Measurements from ENCODE around the gene PSAT1.
"Not testable (repeated sequence)": the region's sequence is repeated elsewhere in the genome, so short reads cannot be mapped to it uniquely, and the experiment has no call there.

The PSAT1 gene

DNA sequence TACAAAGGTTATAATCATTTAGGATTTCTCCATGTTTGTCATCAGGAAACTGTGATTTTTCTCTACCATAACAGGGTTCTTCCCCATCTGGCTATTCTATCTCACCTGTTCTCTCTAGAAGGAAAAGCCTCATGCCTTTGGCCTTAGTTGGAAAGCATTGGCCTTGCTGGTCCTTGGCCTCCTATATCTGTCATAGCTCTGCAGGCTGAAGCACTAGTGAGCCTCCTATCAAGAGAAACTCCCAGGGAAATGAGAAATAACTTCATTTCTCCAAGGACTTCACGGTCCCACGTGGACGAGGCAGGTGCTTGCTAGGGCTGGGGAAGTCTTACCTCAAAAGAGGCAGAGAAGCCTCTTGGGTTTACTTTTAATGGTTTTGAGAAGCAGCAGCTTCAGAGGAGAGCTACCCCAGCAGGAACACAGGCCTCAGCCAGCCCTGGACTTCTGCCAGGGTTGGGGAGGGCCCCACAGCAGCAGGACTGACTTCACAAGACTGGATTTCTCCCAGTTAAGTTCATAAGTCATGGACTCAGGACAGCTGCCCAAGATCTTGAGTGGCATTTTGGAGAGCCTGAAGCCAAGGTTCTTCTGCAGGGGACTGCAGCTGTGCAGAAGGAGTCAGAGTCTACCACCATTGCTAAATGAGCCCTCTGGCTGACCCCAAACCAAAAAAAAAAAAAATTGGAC, 15.8 kb upstream of the PSAT1 start:
- no peaks in the 10 kb centered on the region for H3K79me2 ChIP-seq (ENCODE audit: insufficient read depth, low read length)
- no peaks in the 10 kb centered on the region for H3K36me3 ChIP-seq (ENCODE audit: insufficient read depth, low read length)
- H3K9me3 ChIP-seq (ENCODE audit: insufficient read depth, low read length, severe bottlenecking): no peaks in the 10 kb centered on the region
- H3K9ac ChIP-seq (ENCODE audit: low read depth, low read length): no peak overlapping the region
- no peaks in the 10 kb centered on the region for H3K4me1 ChIP-seq (ENCODE audit: insufficient read depth, low read length)
- TF ChIP-seq, protein P1, sequence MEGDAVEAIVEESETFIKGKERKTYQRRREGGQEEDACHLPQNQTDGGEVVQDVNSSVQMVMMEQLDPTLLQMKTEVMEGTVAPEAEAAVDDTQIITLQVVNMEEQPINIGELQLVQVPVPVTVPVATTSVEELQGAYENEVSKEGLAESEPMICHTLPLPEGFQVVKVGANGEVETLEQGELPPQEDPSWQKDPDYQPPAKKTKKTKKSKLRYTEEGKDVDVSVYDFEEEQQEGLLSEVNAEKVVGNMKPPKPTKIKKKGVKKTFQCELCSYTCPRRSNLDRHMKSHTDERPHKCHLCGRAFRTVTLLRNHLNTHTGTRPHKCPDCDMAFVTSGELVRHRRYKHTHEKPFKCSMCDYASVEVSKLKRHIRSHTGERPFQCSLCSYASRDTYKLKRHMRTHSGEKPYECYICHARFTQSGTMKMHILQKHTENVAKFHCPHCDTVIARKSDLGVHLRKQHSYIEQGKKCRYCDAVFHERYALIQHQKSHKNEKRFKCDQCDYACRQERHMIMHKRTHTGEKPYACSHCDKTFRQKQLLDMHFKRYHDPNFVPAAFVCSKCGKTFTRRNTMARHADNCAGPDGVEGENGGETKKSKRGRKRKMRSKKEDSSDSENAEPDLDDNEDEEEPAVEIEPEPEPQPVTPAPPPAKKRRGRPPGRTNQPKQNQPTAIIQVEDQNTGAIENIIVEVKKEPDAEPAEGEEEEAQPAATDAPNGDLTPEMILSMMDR (IDR thresholded peaks at IDR 0.05; ENCODE audit: borderline replicate concordance, extremely low read depth, low read length, poor library complexity, severe bottlenecking): no peak
- TF ChIP-seq EZH2 (IDR thresholded peaks at IDR 0.05; ENCODE audit: borderline replicate concordance, low read depth, low read length, severe bottlenecking): no peak
- no peak overlapping the region for H3K27ac ChIP-seq (ENCODE audit: low read length)
- no peaks in the 10 kb centered on the region for H3K27me3 ChIP-seq (ENCODE audit: insufficient read depth, low read length, poor library complexity)
- H2AFZ ChIP-seq (ENCODE audit: low read depth, low read length): no peak overlapping the region
- no peak overlapping the region for H3K4me2 ChIP-seq (ENCODE audit: insufficient read depth, low read length)
- ATAC-seq (ENCODE audit: insufficient read depth, low read depth) (peak; percentile 27; the same call in 1 of the 3 replicates), DNase-seq (no peak)
- no peak overlapping the region for H3K4me3 ChIP-seq (ENCODE audit: low read depth in 1 of 2, low read length in 2 of 2)
- H4K20me1 ChIP-seq (ENCODE audit: insufficient read depth, low read length): no peaks in the 10 kb centered on the region

GRCh38 chr9:78284181-78284580, 12.7 kb upstream of the PSAT1 start:
- not testable (repeated sequence) for H3K27ac ChIP-seq (ENCODE audit: low read length); H4K20me1 ChIP-seq (ENCODE audit: insufficient read depth, low read length); H3K4me2 ChIP-seq (ENCODE audit: insufficient read depth, low read length); DNase-seq; H3K4me3 ChIP-seq (ENCODE audit: low read depth in 1 of 2, low read length in 2 of 2); H3K4me1 ChIP-seq (ENCODE audit: insufficient read depth, low read length); H3K27me3 ChIP-seq (ENCODE audit: insufficient read depth, low read length, poor library complexity); H3K9me3 ChIP-seq (ENCODE audit: insufficient read depth, low read length, severe bottlenecking); H3K79me2 ChIP-seq (ENCODE audit: insufficient read depth, low read length); ATAC-seq (ENCODE audit: insufficient read depth, low read depth); H3K9ac ChIP-seq (ENCODE audit: low read depth, low read length); H2AFZ ChIP-seq (ENCODE audit: low read depth, low read length); H3K36me3 ChIP-seq (ENCODE audit: insufficient read depth, low read length)

DNA sequence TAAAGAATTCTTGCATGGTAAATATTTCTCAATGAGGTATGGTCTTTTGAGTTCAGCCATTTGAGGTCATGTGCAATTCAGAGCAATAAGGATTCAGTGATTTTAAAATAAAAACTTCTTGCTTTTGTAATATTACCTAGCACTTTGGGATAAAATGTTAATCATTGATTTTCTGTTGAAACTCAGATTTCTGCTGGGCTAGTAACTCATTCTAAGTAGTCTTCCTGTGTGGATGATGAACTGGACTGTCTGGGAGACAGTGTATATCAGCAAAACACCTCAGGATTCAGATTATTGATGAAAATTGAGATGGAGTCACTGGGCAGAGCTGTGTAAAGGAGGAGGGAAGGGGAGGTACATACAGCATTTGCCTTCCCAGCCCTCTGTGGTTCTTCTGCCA, 10.8 kb upstream of the PSAT1 start:
- no peaks in the 10 kb centered on the region for H3K4me1 ChIP-seq (ENCODE audit: insufficient read depth, low read length)
- H3K27me3 ChIP-seq (ENCODE audit: insufficient read depth, low read length, poor library complexity): no peaks in the 10 kb centered on the region

DNA sequence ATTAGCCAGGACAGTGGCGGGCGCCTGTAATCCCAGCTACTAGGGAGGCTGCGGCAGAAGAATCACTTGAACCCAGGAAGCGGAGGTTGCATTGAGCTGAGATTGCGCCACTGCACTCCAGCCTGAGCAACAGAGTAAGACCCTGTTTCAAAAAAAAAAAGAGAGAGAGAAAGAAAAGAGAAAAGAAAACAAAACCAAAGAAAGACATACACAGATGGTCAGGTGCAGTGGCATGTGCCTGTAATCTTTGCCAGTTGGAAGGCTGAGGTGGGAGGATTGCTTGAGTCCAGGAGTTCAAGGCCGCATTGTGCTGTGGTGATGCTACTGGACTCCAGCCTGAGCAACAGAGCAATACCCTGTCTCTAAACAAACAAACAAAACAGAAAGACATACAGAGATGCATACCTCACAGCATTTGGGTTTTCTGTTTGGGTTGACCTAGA, 10.0 kb upstream of the PSAT1 start:
- H3K27me3 ChIP-seq (ENCODE audit: insufficient read depth, low read length, poor library complexity): no peaks in the 10 kb centered on the region
- TF ChIP-seq, protein P1 (IDR thresholded peaks at IDR 0.05; ENCODE audit: borderline replicate concordance, extremely low read depth, low read length, poor library complexity, severe bottlenecking): no peak
- TF ChIP-seq EZH2 (IDR thresholded peaks at IDR 0.05; ENCODE audit: borderline replicate concordance, low read depth, low read length, severe bottlenecking): no peak
- no peaks in the 10 kb centered on the region for H3K4me1 ChIP-seq (ENCODE audit: insufficient read depth, low read length)
- no peak for DNase-seq
- no peak for ATAC-seq (ENCODE audit: insufficient read depth, low read depth)
- H3K4me3 ChIP-seq (ENCODE audit: low read depth in 1 of 2, low read length in 2 of 2): no peak overlapping the region
- no peak overlapping the region for H2AFZ ChIP-seq (ENCODE audit: low read depth, low read length)
- H3K36me3 ChIP-seq (ENCODE audit: insufficient read depth, low read length): no peaks in the 10 kb centered on the region
- no peak overlapping the region for H3K9ac ChIP-seq (ENCODE audit: low read depth, low read length)
- H4K20me1 ChIP-seq (ENCODE audit: insufficient read depth, low read length): no peaks in the 10 kb centered on the region
- H3K4me2 ChIP-seq (ENCODE audit: insufficient read depth, low read length): no peak overlapping the region
- no peak overlapping the region for H3K27ac ChIP-seq (ENCODE audit: low read length)
- no peaks in the 10 kb centered on the region for H3K79me2 ChIP-seq (ENCODE audit: insufficient read depth, low read length)
- no peaks in the 10 kb centered on the region for H3K9me3 ChIP-seq (ENCODE audit: insufficient read depth, low read length, severe bottlenecking)

More for the DNA sequence above, 10.8 kb upstream of the PSAT1 start:
- H3K4me3 ChIP-seq (ENCODE audit: low read depth in 1 of 2, low read length in 2 of 2): no peak overlapping the region
- no peak overlapping the region for H3K27ac ChIP-seq (ENCODE audit: low read length)
- H3K36me3 ChIP-seq (ENCODE audit: insufficient read depth, low read length): no peaks in the 10 kb centered on the region
- no peak overlapping the region for H2AFZ ChIP-seq (ENCODE audit: low read depth, low read length)
- no peak overlapping the region for H3K4me2 ChIP-seq (ENCODE audit: insufficient read depth, low read length)
- H3K9ac ChIP-seq (ENCODE audit: low read depth, low read length): no peak overlapping the region
- no peaks in the 10 kb centered on the region for H3K9me3 ChIP-seq (ENCODE audit: insufficient read depth, low read length, severe bottlenecking)
- H3K79me2 ChIP-seq (ENCODE audit: insufficient read depth, low read length): no peaks in the 10 kb centered on the region
- TF ChIP-seq, protein P1 (IDR thresholded peaks at IDR 0.05; ENCODE audit: borderline replicate concordance, extremely low read depth, low read length, poor library complexity, severe bottlenecking): no peak
- TF ChIP-seq EZH2 (IDR thresholded peaks at IDR 0.05; ENCODE audit: borderline replicate concordance, low read depth, low read length, severe bottlenecking): no peak
- ATAC-seq (ENCODE audit: insufficient read depth, low read depth) (0 out of 3 replicates have a peak, but pooled peaks have one; percentile 48), DNase-seq (no peak)
- no peaks in the 10 kb centered on the region for H4K20me1 ChIP-seq (ENCODE audit: insufficient read depth, low read length)

Data from DND-41 (cell line).